ENCODE results near the gene RANBP3. TPM values are rescaled to one million over a fixed set of nuclear protein-coding genes. Genes with fewer than 3 reads are reported as not detected.

The RANBP3 gene
- total RNA-seq, 1 donor from 2014 or later = 76.1 TPM

- H3K36me3 ChIP-seq (ENCODE audit: control insufficient read depth, insufficient read depth, low read length) = peaks cover 1% of the 10 kb centered on the region
- no peak for DNase-seq (ENCODE audit: low read depth)
Measured at GRCh38 chr19:5929179-5929578, 48.8 kb downstream of the RANBP3 start.

GRCh38 chr19:5927441-5927821, 50.5 kb downstream of the RANBP3 start:
- H3K27me3 ChIP-seq (ENCODE audit: control insufficient read depth, insufficient read depth, low read length) = no peaks in the 10 kb centered on the region
- no peak overlapping the region for H3K4me3 ChIP-seq (ENCODE audit: low read depth, low read length)
- no peak for TF ChIP-seq CTCF (IDR thresholded peaks at IDR 0.05; ENCODE audit: insufficient read depth, low read length, poor library complexity, severe bottlenecking)
- H3K36me3 ChIP-seq (ENCODE audit: control insufficient read depth, insufficient read depth, low read length) = peaks cover 1% of the 10 kb centered on the region
- no peak for DNase-seq (ENCODE audit: low read depth)

More at GRCh38 chr19:5929179-5929578, 48.8 kb downstream of the RANBP3 start:
- Histone ChIP-seq H3K27me3 (ENCODE audit: control insufficient read depth, insufficient read depth, low read length) (no peaks in the 10 kb centered on the region), H3K4me3 (ENCODE audit: low read depth, low read length) (no peak overlapping the region)
- no peak for TF ChIP-seq CTCF (IDR thresholded peaks at IDR 0.05; ENCODE audit: insufficient read depth, low read length, poor library complexity, severe bottlenecking)

GRCh38 chr19:5926641-5927440, 51.1 kb downstream of the RANBP3 start:
- H3K4me3 ChIP-seq (ENCODE audit: low read depth, low read length) = no peak overlapping the region
- no peak for TF ChIP-seq CTCF (IDR thresholded peaks at IDR 0.05; ENCODE audit: insufficient read depth, low read length, poor library complexity, severe bottlenecking)
- H3K36me3 ChIP-seq (ENCODE audit: control insufficient read depth, insufficient read depth, low read length) = peaks cover 1% of the 10 kb centered on the region
- no peaks in the 10 kb centered on the region for H3K27me3 ChIP-seq (ENCODE audit: control insufficient read depth, insufficient read depth, low read length)
- DNase-seq (ENCODE audit: low read depth) = no peak

- Histone ChIP-seq H3K36me3 (ENCODE audit: control insufficient read depth, insufficient read depth, low read length) (peaks cover 1% of the 10 kb centered on the region), H3K27me3 (ENCODE audit: control insufficient read depth, insufficient read depth, low read length) (no peaks in the 10 kb centered on the region), H3K4me3 (ENCODE audit: low read depth, low read length) (no peak overlapping the region)
- DNase-seq (ENCODE audit: low read depth) = no peak
- no peak for TF ChIP-seq CTCF (IDR thresholded peaks at IDR 0.05; ENCODE audit: insufficient read depth, low read length, poor library complexity, severe bottlenecking)
Measured at GRCh38 chr19:5925830-5926427, 52.0 kb downstream of the RANBP3 start.

- Histone ChIP-seq H3K36me3 (ENCODE audit: control insufficient read depth, insufficient read depth, low read length) (peaks cover 1% of the 10 kb centered on the region), H3K27me3 (ENCODE audit: control insufficient read depth, insufficient read depth, low read length) (no peaks in the 10 kb centered on the region)
Measured at GRCh38 chr19:5923356-5923755, 54.6 kb downstream of the RANBP3 start.

More at GRCh38 chr19:5923356-5923755, 54.6 kb downstream of the RANBP3 start:
- TF ChIP-seq CTCF (IDR thresholded peaks at IDR 0.05; ENCODE audit: insufficient read depth, low read length, poor library complexity, severe bottlenecking) = no peak
- H3K4me3 ChIP-seq (ENCODE audit: low read depth, low read length) = no peak overlapping the region
- no peak for DNase-seq (ENCODE audit: low read depth)
